HG03097 (cell line): ENCODE data around the gene HAL.

Experiments used
- ATAC-seq: cut with Tn5 transposase; IDR thresholded peaks from one replicate; pipeline ENCODE4 v1.9.1; 2021; ENCODE audit not compliant: unreplicated experiment, low FRiP score

The HAL gene

DNA sequence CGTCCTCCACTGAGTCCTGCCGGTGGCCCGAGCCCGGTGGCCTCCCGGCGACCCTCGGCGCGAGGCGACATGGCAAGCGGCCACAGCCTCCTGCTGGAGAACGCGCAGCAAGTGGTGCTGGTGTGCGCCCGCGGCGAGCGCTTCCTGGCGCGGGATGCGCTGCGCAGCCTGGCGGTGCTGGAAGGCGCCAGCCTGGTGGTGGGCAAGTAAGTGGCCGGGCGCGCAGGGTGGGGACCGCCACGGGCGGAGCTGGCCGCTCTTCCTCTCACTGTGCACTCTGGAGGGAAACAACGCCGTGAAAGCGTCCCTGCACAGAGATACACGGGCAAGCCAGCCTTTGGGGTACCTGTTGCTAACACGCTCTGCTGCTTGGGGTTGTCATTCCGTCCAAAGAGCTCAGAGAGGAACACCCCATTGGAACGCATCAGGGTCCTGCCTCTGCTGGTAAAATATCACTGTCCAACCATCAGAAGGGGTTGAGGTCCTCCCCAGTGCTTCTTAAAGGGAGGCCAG, 52.8 kb downstream of the HAL start, which contains the start of gene AMDHD1:
Gene AMDHD1, plus strand, starts transcription at position 2 of the 513 bp plus-strand sequence. Its CDS starts 68 bp downstream, at position 70.
- peak; percentile 66 for ATAC-seq

DNA sequence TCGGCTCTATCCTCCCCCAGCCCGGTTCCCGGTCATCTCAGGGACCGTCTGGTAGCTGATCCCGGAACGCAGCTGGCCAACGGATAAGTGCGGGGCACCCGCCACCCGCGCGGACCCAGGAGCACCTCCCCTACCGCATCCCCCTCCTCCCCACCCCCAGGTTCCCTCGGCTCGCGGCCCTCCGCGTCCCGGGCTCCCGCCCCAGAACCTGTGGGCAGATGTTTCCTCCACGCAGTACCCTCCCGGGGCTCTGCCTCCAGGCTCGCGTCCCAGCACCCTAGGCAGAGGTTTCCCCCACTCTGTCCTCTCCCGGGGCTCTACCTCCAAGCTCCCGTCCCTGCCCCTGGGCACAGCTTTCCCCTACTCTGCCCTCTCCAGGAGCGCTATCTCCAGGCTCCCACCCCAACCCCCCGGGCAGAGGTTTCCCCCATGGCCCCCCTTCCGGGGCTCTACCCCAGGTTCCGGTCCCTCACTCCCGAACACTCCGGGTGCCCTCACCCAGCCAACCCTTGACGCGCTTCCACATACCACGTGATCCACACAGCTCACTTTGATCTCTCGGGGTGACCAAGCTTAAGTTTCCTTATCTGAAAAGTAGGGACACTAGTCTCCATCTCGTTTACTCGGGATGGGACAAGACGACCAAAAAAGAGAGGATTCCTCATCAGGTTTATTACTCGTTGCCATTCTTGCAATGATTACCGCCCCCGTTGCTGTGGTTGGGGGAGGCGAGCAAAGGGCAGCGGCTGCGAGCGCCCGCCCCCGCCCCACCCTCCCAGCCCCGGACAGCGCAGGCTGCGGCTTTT, 53.4 kb downstream of the HAL start, which contains the start of gene CCDC38:
Gene CCDC38, minus strand, starts transcription at position 91 of the 806 bp plus-strand sequence. CDS start 6,105 bp downstream, outside the sequence.
- ATAC-seq: peak; percentile 96

DNA sequence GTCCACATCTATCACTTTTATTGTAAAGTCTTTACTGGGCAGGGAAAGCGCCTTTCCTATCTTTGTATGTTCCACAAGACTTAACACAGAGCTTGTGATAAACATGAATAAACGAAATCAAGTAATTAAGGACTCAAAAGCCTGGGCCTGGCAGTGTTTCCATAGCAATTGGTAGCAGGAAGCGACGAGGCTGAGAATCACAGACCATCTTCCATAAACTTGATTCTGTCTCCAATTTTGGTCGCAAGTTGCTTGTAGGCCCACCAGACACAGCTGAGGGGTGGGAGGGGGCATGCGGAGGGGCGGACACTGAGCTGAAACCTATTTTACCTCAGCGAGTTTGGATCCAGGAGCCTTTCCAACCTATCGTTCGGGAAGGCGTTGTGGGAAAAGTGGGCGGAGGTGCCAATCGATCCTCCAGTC, 54.0 kb downstream of the HAL start:
- no peak for ATAC-seq

DNA sequence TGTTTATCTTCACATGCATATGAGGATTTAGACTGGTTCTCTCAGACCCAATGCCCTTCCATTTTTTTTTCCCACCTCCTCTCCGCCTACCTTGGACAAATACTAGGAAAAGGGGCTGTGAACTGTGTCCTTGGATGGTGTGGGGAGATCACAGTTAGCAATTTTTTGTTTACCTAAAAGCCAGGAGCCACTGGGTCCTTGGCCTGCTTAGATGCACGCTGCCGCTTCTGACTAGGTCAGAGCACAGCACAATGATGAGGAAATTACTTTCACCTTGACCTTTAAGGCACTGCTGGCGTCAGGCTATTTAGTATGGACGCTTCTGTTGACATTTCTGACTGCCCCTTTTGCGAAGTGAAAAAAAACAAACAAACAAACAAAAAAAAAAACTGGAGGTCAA, 55.6 kb downstream of the HAL start:
- no peak for ATAC-seq
